ENCODE measurements around the gene DPP7.

DNA sequence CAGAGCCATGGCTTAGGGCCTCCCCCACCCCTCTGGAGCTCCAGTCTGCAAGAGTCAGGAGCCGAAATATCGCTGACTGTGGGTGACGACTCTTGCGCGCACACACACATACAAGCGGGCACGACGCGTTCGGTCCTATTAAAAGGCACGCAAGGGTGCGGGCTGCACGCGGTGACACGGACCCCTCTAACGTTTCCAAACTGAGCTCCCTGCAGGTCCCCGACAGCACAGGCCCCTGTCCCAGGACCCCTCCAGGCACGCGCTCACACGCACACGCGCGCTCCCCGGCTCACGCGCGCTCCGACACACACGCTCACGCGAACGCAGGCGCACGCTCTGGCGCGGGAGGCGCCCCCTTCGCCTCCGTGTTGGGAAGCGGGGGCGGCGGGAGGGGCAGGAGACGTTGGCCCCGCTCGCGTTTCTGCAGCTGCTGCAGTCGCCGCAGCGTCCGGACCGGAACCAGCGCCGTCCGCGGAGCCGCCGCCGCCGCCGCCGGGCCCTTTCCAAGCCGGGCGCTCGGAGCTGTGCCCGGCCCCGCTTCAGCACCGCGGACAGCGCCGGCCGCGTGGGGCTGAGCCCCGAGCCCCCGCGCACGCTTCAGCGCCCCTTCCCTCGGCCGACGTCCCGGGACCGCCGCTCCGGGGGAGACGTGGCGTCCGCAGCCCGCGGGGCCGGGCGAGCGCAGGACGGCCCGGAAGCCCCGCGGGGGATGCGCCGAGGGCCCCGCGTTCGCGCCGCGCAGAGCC lies 24.4 kb upstream of the DPP7 start, which contains the start of gene GRIN1:
- TF ChIP-seq, protein P1, sequence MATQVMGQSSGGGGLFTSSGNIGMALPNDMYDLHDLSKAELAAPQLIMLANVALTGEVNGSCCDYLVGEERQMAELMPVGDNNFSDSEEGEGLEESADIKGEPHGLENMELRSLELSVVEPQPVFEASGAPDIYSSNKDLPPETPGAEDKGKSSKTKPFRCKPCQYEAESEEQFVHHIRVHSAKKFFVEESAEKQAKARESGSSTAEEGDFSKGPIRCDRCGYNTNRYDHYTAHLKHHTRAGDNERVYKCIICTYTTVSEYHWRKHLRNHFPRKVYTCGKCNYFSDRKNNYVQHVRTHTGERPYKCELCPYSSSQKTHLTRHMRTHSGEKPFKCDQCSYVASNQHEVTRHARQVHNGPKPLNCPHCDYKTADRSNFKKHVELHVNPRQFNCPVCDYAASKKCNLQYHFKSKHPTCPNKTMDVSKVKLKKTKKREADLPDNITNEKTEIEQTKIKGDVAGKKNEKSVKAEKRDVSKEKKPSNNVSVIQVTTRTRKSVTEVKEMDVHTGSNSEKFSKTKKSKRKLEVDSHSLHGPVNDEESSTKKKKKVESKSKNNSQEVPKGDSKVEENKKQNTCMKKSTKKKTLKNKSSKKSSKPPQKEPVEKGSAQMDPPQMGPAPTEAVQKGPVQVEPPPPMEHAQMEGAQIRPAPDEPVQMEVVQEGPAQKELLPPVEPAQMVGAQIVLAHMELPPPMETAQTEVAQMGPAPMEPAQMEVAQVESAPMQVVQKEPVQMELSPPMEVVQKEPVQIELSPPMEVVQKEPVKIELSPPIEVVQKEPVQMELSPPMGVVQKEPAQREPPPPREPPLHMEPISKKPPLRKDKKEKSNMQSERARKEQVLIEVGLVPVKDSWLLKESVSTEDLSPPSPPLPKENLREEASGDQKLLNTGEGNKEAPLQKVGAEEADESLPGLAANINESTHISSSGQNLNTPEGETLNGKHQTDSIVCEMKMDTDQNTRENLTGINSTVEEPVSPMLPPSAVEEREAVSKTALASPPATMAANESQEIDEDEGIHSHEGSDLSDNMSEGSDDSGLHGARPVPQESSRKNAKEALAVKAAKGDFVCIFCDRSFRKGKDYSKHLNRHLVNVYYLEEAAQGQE (tag by site-specific recombination; IDR thresholded peaks at IDR 0.05) = no peak
- TF ChIP-seq ZNF837 (tag by site-specific recombination; IDR thresholded peaks at IDR 0.05) = no peak
- no peak for TF ChIP-seq ZNF274 (IDR thresholded peaks at IDR 0.05; ENCODE audit: low read length)
- TF ChIP-seq ZNF274 (tag by site-specific recombination; IDR thresholded peaks at IDR 0.05; ENCODE audit: borderline replicate concordance) = no peak
- no peak for TF ChIP-seq ZNF404 (tag by site-specific recombination; IDR thresholded peaks at IDR 0.05)
- no peak for TF ChIP-seq MZF1 (tag by site-specific recombination; IDR thresholded peaks at IDR 0.05; ENCODE audit: borderline replicate concordance)
